Bone marrow (tissue), 2 donors: Measurements from ENCODE around the gene PRDM15.
A peak's percentile ranks its signal among the peaks of the same experiment; 100 is the strongest.

Experiments
- DNase-seq, 2 donors: peaks; one replicate each; lab custom pipeline; 2025; lab: John Stamatoyannopoulos, UW

The PRDM15 gene

DNA sequence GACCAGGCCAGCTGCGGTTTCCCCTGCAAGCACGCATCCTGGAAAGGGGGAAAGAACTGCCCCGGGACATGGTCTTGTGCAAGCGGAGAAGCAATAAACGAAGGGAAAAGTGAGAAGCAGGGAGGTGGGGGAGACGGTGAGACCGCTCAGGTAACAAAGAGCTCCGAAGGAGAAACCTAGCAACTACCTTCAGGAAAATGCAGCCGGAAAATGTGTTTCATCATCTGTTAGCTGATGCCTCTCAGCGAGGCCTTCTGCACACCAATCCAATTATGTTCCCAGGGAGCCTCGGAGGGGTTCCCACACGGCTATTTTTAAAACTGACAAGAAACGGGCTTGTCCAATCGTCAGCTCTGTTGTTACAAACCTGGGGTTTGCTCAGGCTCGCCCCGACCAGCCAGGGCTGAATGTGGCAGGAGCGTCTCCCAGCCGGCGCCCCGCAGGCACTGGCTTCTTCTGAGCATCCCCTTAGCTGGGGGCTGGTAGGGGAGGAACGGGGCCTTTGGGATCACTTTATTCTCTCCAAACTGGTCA lies 115.7 kb downstream of the PRDM15 start:
- no peak for DNase-seq

GRCh38 chr21:41762753-41763152 lies 116.4 kb downstream of the PRDM15 start:
- no peak for DNase-seq

DNA sequence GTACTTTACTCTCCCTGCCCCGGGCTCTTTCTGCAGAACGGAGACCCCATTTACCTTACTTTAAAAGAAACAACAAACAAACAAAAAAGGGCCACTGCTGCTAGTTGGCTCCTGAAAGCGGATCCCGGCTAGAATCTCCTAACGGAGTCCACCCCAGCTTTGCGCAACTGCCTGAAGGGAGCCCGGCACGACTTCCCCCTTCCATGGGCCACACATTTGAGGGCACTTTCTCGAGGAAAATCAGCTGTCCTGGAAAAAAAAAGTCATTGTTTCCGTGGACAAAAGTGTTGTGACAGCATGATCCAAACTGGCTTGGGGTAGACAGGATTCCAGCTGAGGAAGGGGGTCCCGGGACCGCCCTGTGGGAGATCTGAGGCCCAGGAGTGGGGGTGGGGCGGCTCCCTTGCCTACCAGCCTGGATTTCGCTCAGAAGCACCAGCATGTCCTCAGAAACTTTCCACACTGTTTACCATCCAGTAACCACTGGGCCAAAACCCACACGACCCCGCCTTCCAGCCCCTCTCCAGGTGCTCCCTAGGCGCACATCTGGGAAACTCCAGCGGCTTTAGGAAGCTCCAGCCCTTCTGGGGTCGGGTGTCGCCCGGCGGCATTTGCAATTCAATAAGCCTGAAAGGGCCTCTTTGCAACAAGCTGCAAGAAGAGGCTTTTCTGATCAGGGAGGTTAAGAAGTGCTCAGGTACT lies 117.1 kb downstream of the PRDM15 start:
- peak in 1 of 2 donors; percentile 20 for DNase-seq

DNA sequence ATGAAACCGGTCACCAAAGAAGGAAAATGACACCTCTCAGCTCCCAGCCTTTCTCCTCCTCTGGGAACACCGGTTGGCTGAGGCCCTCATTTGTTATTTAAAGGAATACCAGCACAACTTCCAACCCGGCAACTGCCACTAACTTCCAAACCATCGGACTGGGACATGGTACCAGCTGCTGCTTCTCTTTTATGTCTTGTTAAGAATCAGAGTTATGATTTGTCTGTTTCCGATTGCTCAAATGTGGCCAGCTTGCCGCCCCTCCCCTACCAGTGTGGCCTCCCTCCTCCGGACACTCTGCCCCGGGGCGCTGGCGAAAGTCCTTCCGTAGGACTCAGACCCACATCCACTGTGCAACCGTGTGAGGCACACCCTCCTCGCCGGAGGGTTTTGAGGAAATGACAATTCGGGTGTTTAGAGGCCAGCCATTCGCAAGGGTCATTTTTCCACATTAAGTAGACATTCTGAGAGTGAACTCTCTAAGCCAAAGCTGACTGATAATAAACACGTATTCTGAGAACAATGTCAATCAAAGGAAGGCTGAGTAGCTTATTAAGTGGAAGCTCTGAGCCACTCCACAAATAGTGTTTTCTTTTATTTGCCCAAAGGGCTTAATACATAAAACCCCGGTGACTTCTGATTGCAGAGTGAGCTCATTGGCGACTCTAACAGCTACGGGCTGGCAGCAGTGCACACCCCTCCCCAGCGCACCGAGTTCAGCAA lies 117.8 kb downstream of the PRDM15 start:
- peak in 1 of 2 donors; percentile 44 for DNase-seq

- no peak for DNase-seq
Observed at GRCh38 chr21:41760411-41760810, 118.7 kb downstream of the PRDM15 start.

GRCh38 chr21:41759926-41760325 lies 119.2 kb downstream of the PRDM15 start:
- DNase-seq, result no peak

DNA sequence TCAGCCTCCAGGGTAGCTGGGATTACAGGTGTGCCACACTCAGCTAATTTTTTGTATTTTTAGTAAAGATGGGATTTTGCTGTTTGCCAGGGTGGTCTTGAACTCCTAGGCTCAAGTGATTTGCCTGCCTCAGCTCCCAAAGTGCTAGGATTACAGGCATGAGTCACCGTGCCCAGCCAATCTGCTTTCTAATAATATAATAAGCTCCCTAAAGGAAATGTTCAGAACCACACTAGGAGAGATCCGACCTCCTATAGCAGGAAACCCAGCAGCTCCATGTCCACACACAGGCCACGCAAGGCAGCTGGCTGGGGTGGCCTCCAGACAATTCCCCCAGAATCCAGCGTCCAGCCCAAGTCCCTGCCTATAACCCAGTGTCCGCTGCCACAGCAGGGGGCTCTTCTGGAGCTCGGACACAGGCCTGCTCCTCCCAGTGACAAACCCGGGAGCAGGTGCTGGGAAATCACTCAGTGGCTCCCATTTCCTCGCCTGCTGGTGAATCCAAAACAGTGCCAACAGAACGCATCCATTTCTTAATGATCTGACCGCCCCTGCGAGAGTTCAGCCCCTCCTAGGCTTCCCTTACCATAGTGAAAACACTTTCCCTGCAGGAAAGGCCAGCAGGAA lies 119.8 kb downstream of the PRDM15 start:
- DNase-seq, result no peak

DNA sequence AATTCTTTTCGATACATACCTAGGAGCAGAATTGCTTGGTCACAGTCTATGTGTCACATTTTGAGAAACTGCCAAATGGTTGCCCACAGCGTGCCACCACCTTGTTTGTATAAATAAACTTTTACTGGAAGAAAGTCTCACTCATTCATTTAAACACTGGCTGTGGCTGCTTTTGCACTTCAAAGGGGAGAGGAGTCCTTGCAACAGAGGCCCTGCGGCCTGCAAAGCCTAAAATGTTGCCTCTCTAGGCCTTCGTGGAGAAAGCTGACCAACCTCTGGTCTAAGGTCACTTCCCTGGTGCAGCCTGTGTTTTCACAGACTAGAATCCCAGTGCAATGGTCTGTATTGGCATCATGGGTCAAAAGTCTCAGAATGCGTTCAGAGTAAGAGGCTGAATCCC lies 120.6 kb downstream of the PRDM15 start:
- DNase-seq, result no peak

DNA sequence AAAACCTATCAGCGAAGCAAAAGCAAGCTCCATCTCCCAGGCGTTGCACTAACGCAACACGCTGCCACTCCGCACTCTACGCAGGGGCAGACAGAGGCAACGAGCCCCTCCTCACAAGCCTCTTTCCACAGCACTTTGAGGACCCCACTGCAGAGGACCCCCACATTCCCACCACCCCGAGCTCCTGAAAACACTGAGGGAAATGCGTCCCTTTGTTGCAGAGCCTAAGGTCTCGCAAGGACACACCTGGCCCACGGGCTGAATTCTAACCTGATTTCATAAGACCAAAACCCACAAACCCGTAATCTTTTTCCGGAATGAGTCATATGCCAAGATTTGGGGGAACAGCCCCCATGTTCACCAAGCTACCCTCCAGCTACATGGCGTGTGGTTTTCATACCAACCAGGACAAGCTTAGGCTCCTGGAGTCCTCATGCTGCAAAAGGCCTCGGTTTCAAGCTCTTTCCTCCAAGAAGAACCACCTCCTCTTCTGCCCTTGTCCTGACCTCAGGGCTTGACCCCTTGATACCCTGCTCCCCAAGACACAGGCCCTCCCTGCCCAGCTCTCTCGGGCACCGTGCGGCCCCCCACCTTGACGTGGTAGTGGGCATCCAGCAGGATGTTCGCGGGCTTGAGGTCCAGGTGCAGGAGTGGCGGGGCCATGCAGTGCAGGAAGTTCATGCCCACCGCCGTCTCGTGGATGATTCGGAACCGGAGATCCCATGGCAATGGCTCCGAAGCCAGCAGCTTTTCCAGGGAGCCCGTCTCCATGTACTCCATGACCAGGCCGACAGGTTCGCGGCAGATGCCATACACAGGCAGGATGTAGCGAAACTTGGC lies 123.0 kb downstream of the PRDM15 start:
- no peak for DNase-seq

GRCh38 chr21:41755258-41755933 lies 123.7 kb downstream of the PRDM15 start:
- no peak for DNase-seq

- DNase-seq, result no peak
Observed at GRCh38 chr21:41754479-41754891, 124.7 kb downstream of the PRDM15 start.

- no peak for DNase-seq
Observed at GRCh38 chr21:41753006-41753898, 125.9 kb downstream of the PRDM15 start.

DNA sequence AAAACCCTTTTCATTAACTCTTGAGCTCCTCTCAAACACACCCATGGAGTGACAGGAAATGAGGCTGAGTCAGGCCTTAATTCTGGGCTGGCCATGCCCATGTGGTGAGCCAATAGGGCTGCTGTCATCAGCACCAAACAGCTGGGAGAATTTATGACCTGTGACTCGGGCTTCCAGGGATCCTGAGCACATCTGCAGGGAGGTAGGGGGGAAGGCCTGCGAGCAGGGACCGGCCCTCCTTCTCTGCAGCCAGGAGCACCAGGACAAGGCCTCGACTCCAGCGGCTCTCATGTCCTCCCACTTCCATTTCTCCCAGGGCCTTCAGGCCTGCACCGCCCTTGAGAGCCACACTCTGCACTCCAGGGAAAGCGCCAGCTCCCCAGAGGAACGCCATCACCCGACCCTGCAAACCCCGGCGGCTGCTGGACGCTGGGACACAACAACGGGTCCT lies 126.9 kb downstream of the PRDM15 start:
- DNase-seq, result no peak

GRCh38 chr21:41751611-41752011 lies 127.5 kb downstream of the PRDM15 start:
- DNase-seq, result no peak

GRCh38 chr21:41750532-41751151 lies 128.5 kb downstream of the PRDM15 start:
- DNase-seq, result no peak

DNA sequence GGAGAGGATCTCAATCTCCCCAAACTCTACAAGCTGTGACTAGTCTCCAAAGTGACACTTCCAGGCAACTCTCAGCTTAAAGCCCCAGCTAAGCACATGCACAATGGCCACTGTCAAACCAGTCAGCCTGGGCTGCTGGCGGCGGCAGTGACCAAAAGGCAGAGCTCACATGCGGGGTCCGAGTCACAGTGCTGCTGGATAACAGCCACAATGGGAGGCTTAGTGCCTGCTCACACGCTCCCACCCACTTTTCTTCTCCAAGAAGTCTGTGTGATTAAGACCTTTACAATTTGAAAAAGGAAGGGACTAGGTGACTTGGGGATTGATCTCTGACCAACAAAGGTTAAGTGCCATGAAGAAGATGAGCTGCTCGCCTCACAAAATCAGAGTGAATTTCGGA lies 129.1 kb downstream of the PRDM15 start:
- DNase-seq, result no peak

- DNase-seq, result no peak
Observed at GRCh38 chr21:41749286-41749685, 129.9 kb downstream of the PRDM15 start.
